T-helper 17 cell (primary cell): ENCODE results near the gene NUDCD3. TPM values are rescaled to one million over a fixed set of nuclear protein-coding genes. Genes with fewer than 3 reads are reported as not detected.

Source experiments
- ATAC-seq: fragments of 150-1000 bp; cut with Tn5 transposase; 2 replicates; pipeline ENCODE4 v1.10.0; 2021; ENCODE audit warnings: mild to moderate bottlenecking, moderate library complexity
- DNase-seq, 3 donors: peaks; one replicate each; pipeline versions ENCODE4 v3.0.0 to v3.0.0-alpha.2; 2020 to 2021
- H3K9me3 ChIP-seq: one replicate; pipeline ENCODE4 v1.7.0; 2013; ENCODE audit warnings: low read length, mild to moderate bottlenecking; ENCODE audit not compliant: control insufficient read depth, poor library complexity, severe bottlenecking
- H3K27ac Mint-ChIP-seq: one replicate; pipeline ENCODE4 v1.8.0; 2022; ENCODE audit warnings: mild to moderate bottlenecking, moderate library complexity, mixed read lengths
- H3K27me3 Mint-ChIP-seq: one replicate; pipeline ENCODE4 v1.8.0; 2022; ENCODE audit warnings: mixed read lengths
- H3K36me3 Mint-ChIP-seq: one replicate; pipeline ENCODE4 v1.8.0; 2022; ENCODE audit warnings: low read depth, mixed read lengths
- H3K4me1 Mint-ChIP-seq: one replicate; pipeline ENCODE4 v1.8.0; 2022; ENCODE audit warnings: mild to moderate bottlenecking, mixed read lengths
- H3K4me3 Mint-ChIP-seq: one replicate; pipeline ENCODE4 v1.8.0; 2022; ENCODE audit warnings: mild to moderate bottlenecking, moderate library complexity, mixed read lengths
- total RNA-seq, 4 donors: library from RNA in 2 of 4; stranded (reverse) in 2 of 4; gene quantifications; one replicate each; pipeline ENCODE4 v1.2.3 and lab custom pipeline; 2022 to 2026

Gene NUDCD3
- total RNA-seq, 2 donors from 2014 or later: 61.4 to 69.2 TPM

DNA sequence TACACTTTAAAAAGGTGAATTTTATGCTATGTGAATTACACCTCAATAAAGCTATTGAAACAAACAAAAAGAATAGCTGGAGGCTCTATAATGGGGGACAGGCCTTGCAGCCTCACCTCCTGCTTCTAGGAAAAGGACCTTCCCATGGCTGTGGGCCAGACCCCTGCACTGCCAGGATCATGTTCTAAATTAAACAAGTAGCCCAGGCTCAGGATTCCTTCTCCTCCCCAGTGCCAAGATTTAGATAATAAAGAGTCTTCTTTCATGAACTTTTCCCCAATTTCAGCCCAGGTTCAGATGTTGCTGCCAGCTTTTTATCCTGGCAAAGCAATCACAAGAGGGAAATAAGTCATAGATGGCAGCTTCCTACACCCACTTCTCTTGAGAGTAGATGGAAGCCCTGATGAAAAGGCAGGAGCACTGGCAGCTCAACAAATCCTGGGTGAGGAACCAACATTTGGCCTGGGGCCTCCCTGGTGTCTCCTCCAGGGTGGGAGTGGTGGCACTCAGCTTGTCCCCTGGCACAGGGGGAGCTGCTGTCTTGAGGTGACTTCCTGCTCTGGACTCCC, 142.8 kb downstream of the NUDCD3 start:
- H3K36me3 Mint-ChIP-seq: no peaks in the 10 kb centered on the region
- no peak overlapping the region for H3K4me3 Mint-ChIP-seq
- no peak overlapping the region for H3K27ac Mint-ChIP-seq
- no peaks in the 10 kb centered on the region for H3K9me3 ChIP-seq
- no peak for DNase-seq
- peaks cover 36% of the 10 kb centered on the region for H3K27me3 Mint-ChIP-seq
- H3K4me1 Mint-ChIP-seq: no peaks in the 10 kb centered on the region
- ATAC-seq: no peak

DNA sequence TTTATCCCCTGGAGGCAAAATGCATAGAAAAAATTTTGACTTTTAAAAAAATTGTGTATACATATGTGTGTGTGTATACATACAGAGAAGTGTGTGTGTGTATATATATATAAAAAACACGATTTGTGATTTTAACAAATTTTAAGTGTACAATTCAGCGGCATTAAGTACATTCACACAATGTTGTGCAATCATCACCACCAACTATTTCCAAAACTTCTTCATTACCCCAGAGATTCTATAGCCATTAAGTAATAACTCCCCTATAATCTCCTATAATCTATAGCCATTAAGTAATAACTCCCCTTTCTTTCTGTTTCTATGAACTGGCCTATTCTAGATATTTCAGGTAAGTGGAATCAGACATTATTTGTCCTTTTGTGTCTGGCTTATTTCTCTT, 144.4 kb downstream of the NUDCD3 start:
- H3K4me1 Mint-ChIP-seq: no peaks in the 10 kb centered on the region
- no peak for DNase-seq
- H3K27me3 Mint-ChIP-seq: peaks cover 36% of the 10 kb centered on the region
- ATAC-seq: no peak
- H3K4me3 Mint-ChIP-seq: no peak overlapping the region
- H3K27ac Mint-ChIP-seq: no peak overlapping the region
- no peaks in the 10 kb centered on the region for H3K9me3 ChIP-seq
- H3K36me3 Mint-ChIP-seq: no peaks in the 10 kb centered on the region

GRCh38 chr7:44341401-44341800, 149.1 kb downstream of the NUDCD3 start:
- no peaks in the 10 kb centered on the region for H3K9me3 ChIP-seq
- Mint-ChIP-seq H3K36me3 (no peaks in the 10 kb centered on the region), H3K4me1 (no peaks in the 10 kb centered on the region), H3K27me3 (peaks cover 15% of the 10 kb centered on the region), H3K4me3 (no peak overlapping the region), H3K27ac (no peak overlapping the region)
- ATAC-seq (no peak), DNase-seq (no peak)

DNA sequence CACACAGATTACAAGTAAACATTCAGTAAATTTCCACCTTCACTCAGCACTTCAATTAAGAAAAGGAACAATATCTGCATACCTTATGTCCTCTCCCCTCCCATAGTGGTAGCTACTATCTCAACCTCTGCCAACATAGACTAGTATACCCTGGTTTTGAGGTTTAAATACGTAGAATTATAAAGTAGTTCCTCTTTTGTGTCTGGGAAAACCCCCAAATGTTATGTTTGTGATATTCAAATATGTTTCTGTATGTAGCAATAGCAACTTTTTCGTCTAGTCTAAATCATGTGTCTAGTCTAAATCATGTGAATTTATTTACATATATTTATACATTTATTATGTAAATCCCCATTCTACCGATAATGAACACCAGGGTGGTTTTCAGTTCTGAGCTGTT, 151.9 kb downstream of the NUDCD3 start:
- DNase-seq: no peak
- no peaks in the 10 kb centered on the region for H3K4me1 Mint-ChIP-seq
- peaks cover 3% of the 10 kb centered on the region for H3K36me3 Mint-ChIP-seq
- ATAC-seq: peak; percentile 85
- no peaks in the 10 kb centered on the region for H3K9me3 ChIP-seq
- H3K27ac Mint-ChIP-seq: no peak overlapping the region
- no peaks in the 10 kb centered on the region for H3K27me3 Mint-ChIP-seq
- no peak overlapping the region for H3K4me3 Mint-ChIP-seq

DNA sequence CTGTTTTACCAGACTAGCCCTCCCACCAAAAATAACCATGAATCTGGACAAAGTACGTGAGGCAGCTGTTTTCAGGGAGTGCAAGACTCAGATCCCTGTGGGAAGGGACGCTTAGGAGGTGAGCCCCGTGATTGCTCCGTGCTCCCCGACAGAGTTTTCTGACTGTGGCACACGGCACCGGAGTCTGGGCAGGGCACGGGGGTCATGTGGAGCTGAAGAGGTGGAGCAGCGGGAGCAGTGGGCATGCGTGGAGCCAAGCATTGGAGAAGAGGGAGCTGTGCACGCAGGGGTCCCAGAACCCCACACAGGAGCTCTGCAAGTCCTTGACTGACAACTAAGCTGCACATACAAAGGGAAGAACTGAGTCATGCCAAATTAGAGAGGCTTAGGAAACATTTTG, 154.0 kb downstream of the NUDCD3 start:
- Mint-ChIP-seq H3K4me3 (no peak overlapping the region), H3K36me3 (peaks cover 3% of the 10 kb centered on the region)

DNA sequence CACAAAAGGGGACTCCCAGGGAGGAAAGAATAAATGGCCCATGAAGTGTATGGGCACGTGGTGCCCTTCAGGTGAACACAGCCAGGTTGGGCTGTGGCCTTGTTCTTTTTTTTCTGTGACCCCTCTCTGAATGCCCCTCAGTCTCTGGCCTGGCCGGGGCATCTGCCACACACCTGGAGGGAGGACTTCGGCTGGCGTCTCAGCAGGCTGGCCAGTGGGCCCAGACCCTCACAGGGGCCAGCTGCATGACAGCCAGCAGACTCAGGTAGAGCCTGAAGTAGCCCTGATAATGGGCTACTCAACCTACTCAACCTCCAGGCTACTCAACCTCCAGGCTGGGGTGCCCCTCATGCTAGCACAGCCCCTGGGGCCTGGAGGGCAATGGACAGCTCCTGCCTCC, 155.3 kb downstream of the NUDCD3 start:
- no peak overlapping the region for H3K27ac Mint-ChIP-seq
- H3K36me3 Mint-ChIP-seq: peaks cover 3% of the 10 kb centered on the region
- ATAC-seq (no peak), DNase-seq (no peak)
- peaks cover 11% of the 10 kb centered on the region for H3K27me3 Mint-ChIP-seq
- H3K4me3 Mint-ChIP-seq: no peak overlapping the region
- H3K4me1 Mint-ChIP-seq: no peaks in the 10 kb centered on the region
- H3K9me3 ChIP-seq: no peaks in the 10 kb centered on the region

More for the DNA sequence above, 154.0 kb downstream of the NUDCD3 start:
- DNase-seq (no peak), ATAC-seq (no peak)
- Mint-ChIP-seq H3K27ac (no peak overlapping the region), H3K27me3 (peaks cover 10% of the 10 kb centered on the region), H3K4me1 (no peaks in the 10 kb centered on the region)
- H3K9me3 ChIP-seq: no peaks in the 10 kb centered on the region

GRCh38 chr7:44334734-44335097, 155.7 kb downstream of the NUDCD3 start:
- H3K9me3 ChIP-seq: no peaks in the 10 kb centered on the region
- DNase-seq (no peak), ATAC-seq (no peak)
- Mint-ChIP-seq H3K4me3 (no peak overlapping the region), H3K27me3 (peaks cover 11% of the 10 kb centered on the region), H3K27ac (no peak overlapping the region), H3K4me1 (no peaks in the 10 kb centered on the region), H3K36me3 (peaks cover 3% of the 10 kb centered on the region)

GRCh38 chr7:44333911-44334733, 156.3 kb downstream of the NUDCD3 start:
- Mint-ChIP-seq H3K27ac (no peak overlapping the region), H3K36me3 (peaks cover 3% of the 10 kb centered on the region), H3K4me1 (no peaks in the 10 kb centered on the region), H3K27me3 (peaks cover 13% of the 10 kb centered on the region), H3K4me3 (no peak overlapping the region)
- no peaks in the 10 kb centered on the region for H3K9me3 ChIP-seq
- ATAC-seq (no peak), DNase-seq (no peak)

- Mint-ChIP-seq H3K27ac (no peak overlapping the region), H3K27me3 (peaks cover 23% of the 10 kb centered on the region), H3K4me3 (no peak overlapping the region), H3K4me1 (no peaks in the 10 kb centered on the region), H3K36me3 (peaks cover 5% of the 10 kb centered on the region)
- ATAC-seq (no peak), DNase-seq (no peak)
- no peaks in the 10 kb centered on the region for H3K9me3 ChIP-seq
Measured at GRCh38 chr7:44331682-44332081, 158.8 kb downstream of the NUDCD3 start.

DNA sequence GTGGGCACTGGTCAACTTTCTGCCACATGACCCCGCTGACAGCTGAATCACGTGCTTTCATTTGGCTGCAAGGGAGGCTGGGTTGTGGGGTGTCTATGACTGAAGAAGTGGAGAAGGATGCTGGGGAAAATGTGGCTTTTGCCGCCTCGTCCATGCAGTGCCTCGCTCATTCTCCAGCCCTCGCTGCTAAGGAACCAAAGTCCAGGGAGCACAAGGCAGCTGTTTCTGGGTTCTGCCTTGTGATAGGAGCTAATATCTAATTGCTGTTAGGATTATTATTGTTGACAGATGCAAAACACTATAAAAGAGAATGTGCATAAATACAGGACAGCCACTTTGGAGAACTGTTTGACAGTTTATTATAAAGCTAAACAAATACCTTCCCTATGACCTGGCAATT, 160.1 kb downstream of the NUDCD3 start:
- no peaks in the 10 kb centered on the region for H3K9me3 ChIP-seq
- Mint-ChIP-seq H3K4me3 (no peak overlapping the region), H3K27me3 (peaks cover 35% of the 10 kb centered on the region), H3K27ac (no peak overlapping the region), H3K4me1 (peaks cover 3% of the 10 kb centered on the region), H3K36me3 (peaks cover 8% of the 10 kb centered on the region)
- ATAC-seq: no peak
- no peak for DNase-seq

- Mint-ChIP-seq H3K4me1 (peaks cover 3% of the 10 kb centered on the region), H3K36me3 (peaks cover 8% of the 10 kb centered on the region), H3K4me3 (no peak overlapping the region), H3K27me3 (peaks cover 35% of the 10 kb centered on the region), H3K27ac (no peak overlapping the region)
- no peak for ATAC-seq
- no peak for DNase-seq
- no peaks in the 10 kb centered on the region for H3K9me3 ChIP-seq
Measured at GRCh38 chr7:44329888-44330287, 160.6 kb downstream of the NUDCD3 start.
